Endothelial cell of umbilical vein (primary cell): ENCODE data around the gene KAT14. TPM values are rescaled to one million over a fixed set of nuclear protein-coding genes. Genes with fewer than 3 reads are reported as not detected.

Experiments used
- BruUV-seq: library from RNA; stranded (reverse); fragments of 400-500 nt; replicated peaks from 2 replicates; lab custom pipeline; 2021; lab: Mats Ljungman, UMichigan
- CTCF ChIA-PET: fragments of 300-600, 350-600 bp; sonication (Branson Sonifier 250); formaldehyde crosslinking; loops from one replicate; lab custom pipeline; 2021; ENCODE audit warnings: antibody characterized with exemption, inconsistent platforms; lab: Charles Lee
- POLR2A ChIA-PET: fragments of 300-600, 350-600 bp; sonication (Branson Sonifier 250); formaldehyde crosslinking; loops from one replicate; lab custom pipeline; 2021; ENCODE audit warnings: antibody characterized with exemption, inconsistent platforms; lab: Charles Lee
- DNase-seq: peaks from one replicate; pipeline ENCODE4 v3.0.0-alpha.2; 2011; ENCODE audit warnings: low read depth, low spot score
- FAIRE-seq: peaks from 2 replicates; lab custom pipeline; 2011; peaks lifted over from hg19 to GRCh38; lab: Jason Lieb, UNC
- H2AFZ ChIP-seq: 2 replicates; pipeline ENCODE4 v1.6.0; 2012; ENCODE audit warnings: low read depth, low read length, control low read depth, inconsistent platforms
- H3K27ac ChIP-seq: 2 replicates; pipeline ENCODE4 v1.5.1; 2011; ENCODE audit warnings: low read depth, mild to moderate bottlenecking, control low read depth, low read length, moderate library complexity; ENCODE audit not compliant: insufficient read depth
- H3K27me3 ChIP-seq, 2 experiments: 2 replicates each; pipeline versions ENCODE4 v1.6.0 to v1.6.1; 2011; ENCODE audit warnings: low read length in 2 of 2, mixed read lengths in 1 of 2; ENCODE audit not compliant: control insufficient read depth in 2 of 2, insufficient read depth in 2 of 2
- H3K36me3 ChIP-seq, 2 experiments: 2 replicates in 1 of 2; 3 replicates in 1 of 2; pipeline ENCODE4 v1.5.1; 2011; ENCODE audit warnings: low read length in 2 of 2, mild to moderate bottlenecking in 1 of 2, moderate library complexity in 1 of 2; ENCODE audit not compliant: control insufficient read depth in 2 of 2, insufficient read depth in 2 of 2; ENCODE audit errors: extremely low read depth in 1 of 2
- H3K4me1 ChIP-seq: 3 replicates; pipeline ENCODE4 v1.5.1; 2011; ENCODE audit warnings: mild to moderate bottlenecking, low read length; ENCODE audit not compliant: control insufficient read depth, insufficient read depth; ENCODE audit errors: extremely low read depth
- H3K4me2 ChIP-seq: 2 replicates; pipeline ENCODE4 v1.6.1; 2011; ENCODE audit warnings: low read length, control low read depth, mixed read lengths; ENCODE audit not compliant: insufficient read depth
- H3K4me3 ChIP-seq, 3 experiments: fragments of 200-600 bp in 1 of 3; sonication (generic), shearing (Covaris generic) in 1 of 3; replicated peaks in 1 of 3; 2 replicates each; pipeline ENCODE4 v1.5.1; 2011 to 2016; ENCODE audit warnings: control low read depth in 3 of 3, low read length in 3 of 3, mild to moderate bottlenecking in 2 of 3, inconsistent platforms in 1 of 3, low read depth in 1 of 3, moderate library complexity in 1 of 3; ENCODE audit not compliant: insufficient read depth in 1 of 3
- H3K79me2 ChIP-seq: 2 replicates; pipeline ENCODE4 v1.6.0; 2012; ENCODE audit warnings: low read length, inconsistent platforms; ENCODE audit not compliant: control insufficient read depth, insufficient read depth
- H3K9ac ChIP-seq: replicated peaks from 2 replicates; pipeline ENCODE3; 2011; ENCODE audit warnings: low read length, control low read depth; ENCODE audit not compliant: insufficient read depth; ENCODE audit errors: extremely low read depth
- H3K9me1 ChIP-seq: replicated peaks from 3 replicates; pipeline ENCODE4 v1.6.0; 2011; ENCODE audit warnings: mild to moderate bottlenecking, low read length; ENCODE audit not compliant: control insufficient read depth, insufficient read depth; ENCODE audit errors: extremely low read depth
- H3K9me3 ChIP-seq: replicated peaks from 2 replicates; pipeline ENCODE4 v1.5.1; 2012; ENCODE audit warnings: low read length, inconsistent platforms; ENCODE audit not compliant: control insufficient read depth, insufficient read depth
- H4K20me1 ChIP-seq: replicated peaks from 2 replicates; pipeline ENCODE3; 2011; ENCODE audit warnings: mild to moderate bottlenecking, low read length; ENCODE audit not compliant: control insufficient read depth, insufficient read depth; ENCODE audit errors: extremely low read depth
- EZH2 ChIP-seq: IDR thresholded peaks from 2 replicates; pipeline ENCODE4 v1.6.1; 2012; ENCODE audit warnings: borderline replicate concordance, low read depth, mild to moderate bottlenecking, moderate library complexity, low read length, inconsistent platforms; ENCODE audit not compliant: severe bottlenecking
- FOS ChIP-seq: IDR thresholded peaks from 2 replicates; pipeline ENCODE4 v1.6.1; 2011; ENCODE audit warnings: mild to moderate bottlenecking, low read length, moderate library complexity, borderline replicate concordance; ENCODE audit not compliant: insufficient read depth
- GATA2 ChIP-seq: IDR thresholded peaks from 2 replicates; pipeline ENCODE4 v1.7.0; 2011; ENCODE audit warnings: low read depth, mild to moderate bottlenecking, moderate library complexity, mixed read lengths, low read length; ENCODE audit not compliant: insufficient read length, insufficient read depth
- JUN ChIP-seq: IDR thresholded peaks from 2 replicates; pipeline ENCODE4 v1.6.1; 2011; ENCODE audit warnings: borderline replicate concordance, low read depth; ENCODE audit not compliant: insufficient read length, insufficient read depth
- MAX ChIP-seq: IDR thresholded peaks from 2 replicates; pipeline ENCODE4 v1.6.1; 2011; ENCODE audit not compliant: insufficient read depth, insufficient read length
- MYC ChIP-seq: IDR thresholded peaks from one replicate; pipeline ENCODE4 v1.6.1; 2011; ENCODE audit warnings: mild to moderate bottlenecking, low read depth, low read length
- POLR2A ChIP-seq: IDR thresholded peaks from 2 replicates; pipeline ENCODE4 v1.6.1; 2012; ENCODE audit warnings: low read depth, mild to moderate bottlenecking, control low read depth, low read length
- POLR2AphosphoS5 ChIP-seq: IDR thresholded peaks from 2 replicates; pipeline ENCODE4 v1.6.1; 2012; ENCODE audit warnings: low read depth, mild to moderate bottlenecking, control low read depth, low read length, moderate library complexity; ENCODE audit not compliant: insufficient read depth
- dilution Hi-C: fragments of 300-500 bp; cut with MboI; formaldehyde crosslinking; loops from one replicate; pipeline ENCODE4 v1.15.0; 2019; ENCODE audit warnings: low sequenced_read_pairs; ENCODE audit not compliant: extremely low pct_ligation_motif_present
- intact Hi-C: fragments of 100-400 bp; cut with micrococcal nuclease; formaldehyde crosslinking; loops from one replicate; pipeline ENCODE4 v1.10.0; 2022
- polyA plus RNA-seq, 4 experiments: library from polyadenylated mRNA; depleted of rRNA in 3 of 4; stranded (reverse) in 3 of 4; unstranded in 1 of 4; fragments of >200 nt; gene quantifications; 2 replicates each; pipeline versions ENCODE4 v1.2.1 to v1.2.3, GENCODE V29; 2011 to 2012; ENCODE audit warnings: missing spikeins in 1 of 4
- total RNA-seq: library from RNA; stranded (reverse); gene quantifications from 2 replicates; pipeline ENCODE4 v1.2.3, GENCODE V29; 2021
- TF ChIP-seq, protein P1 (sequence below), 2 donors: IDR thresholded peaks; 1 replicate in 1 of 2; 2 replicates in 1 of 2; pipeline ENCODE4 v1.5.1; 2011; ENCODE audit warnings: low read length in 2 of 2, mild to moderate bottlenecking in 2 of 2, moderate library complexity in 2 of 2, control low read depth in 1 of 2, inconsistent platforms in 1 of 2, low read depth in 1 of 2; ENCODE audit not compliant: insufficient read depth in 1 of 2; ENCODE audit errors: extremely low read depth in 1 of 2

Gene KAT14
- total and polyA plus RNA-seq, 2 donors (not counting 3 experiments of a cell fraction or from before 2014, with no cell fraction given): 6.7 to 11.7 TPM

GRCh38 chr20:18132663-18133062 lies 5.0 kb upstream of the KAT14 start:
- peaks cover 6% of the 10 kb centered on the region for H3K4me1 ChIP-seq
- no TSS peak for BruUV-seq
- POLR2A ChIA-PET: no interaction called here
- no peaks in the 10 kb centered on the region for H4K20me1 ChIP-seq
- H3K9me1 ChIP-seq: no peaks in the 10 kb centered on the region
- CTCF ChIA-PET: no interaction called here
- DNase-seq (no peak), FAIRE-seq (no peak)
- H3K79me2 ChIP-seq: no peaks in the 10 kb centered on the region
- intact Hi-C loops (loop anchor here (10.0 kb wide), 1 partner anchor 168 kb away; the partner anchor contains the start of genes MGME1 and SNX5), dilution Hi-C loops (no loop called here)
- H3K36me3 ChIP-seq: no peaks in the 10 kb centered on the region
- no peak overlapping the region for H3K4me2 ChIP-seq
- no peak for TF ChIP-seq MAX
- no peak for TF ChIP-seq MYC
- no peak for TF ChIP-seq POLR2A
- TF ChIP-seq, protein P1, sequence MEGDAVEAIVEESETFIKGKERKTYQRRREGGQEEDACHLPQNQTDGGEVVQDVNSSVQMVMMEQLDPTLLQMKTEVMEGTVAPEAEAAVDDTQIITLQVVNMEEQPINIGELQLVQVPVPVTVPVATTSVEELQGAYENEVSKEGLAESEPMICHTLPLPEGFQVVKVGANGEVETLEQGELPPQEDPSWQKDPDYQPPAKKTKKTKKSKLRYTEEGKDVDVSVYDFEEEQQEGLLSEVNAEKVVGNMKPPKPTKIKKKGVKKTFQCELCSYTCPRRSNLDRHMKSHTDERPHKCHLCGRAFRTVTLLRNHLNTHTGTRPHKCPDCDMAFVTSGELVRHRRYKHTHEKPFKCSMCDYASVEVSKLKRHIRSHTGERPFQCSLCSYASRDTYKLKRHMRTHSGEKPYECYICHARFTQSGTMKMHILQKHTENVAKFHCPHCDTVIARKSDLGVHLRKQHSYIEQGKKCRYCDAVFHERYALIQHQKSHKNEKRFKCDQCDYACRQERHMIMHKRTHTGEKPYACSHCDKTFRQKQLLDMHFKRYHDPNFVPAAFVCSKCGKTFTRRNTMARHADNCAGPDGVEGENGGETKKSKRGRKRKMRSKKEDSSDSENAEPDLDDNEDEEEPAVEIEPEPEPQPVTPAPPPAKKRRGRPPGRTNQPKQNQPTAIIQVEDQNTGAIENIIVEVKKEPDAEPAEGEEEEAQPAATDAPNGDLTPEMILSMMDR (IDR thresholded peaks at IDR 0.05; ENCODE audit: extremely low read depth in 1 of 2, insufficient read depth in 1 of 2, low read depth in 1 of 2, low read length in 2 of 2): no peak
- no peak for TF ChIP-seq JUN
- TF ChIP-seq EZH2: no peak
- TF ChIP-seq POLR2AphosphoS5: no peak
- no peak for TF ChIP-seq FOS
- TF ChIP-seq GATA2: no peak
- no peak overlapping the region for H3K9ac ChIP-seq
- H3K9me3 ChIP-seq: no peaks in the 10 kb centered on the region
- no peak overlapping the region for H3K27ac ChIP-seq
- H3K4me3 ChIP-seq: no peak overlapping the region
- H3K27me3 ChIP-seq: peaks cover 3 to 10% of the 10 kb centered on the region in 2 experiments
- H2AFZ ChIP-seq: no peak overlapping the region
